NCI-H1436 treated with DMSO at 0.1 percent for 48 hours (cell line): ENCODE results near the gene MRPL54.
"Not testable (repeated sequence)": the region's sequence is repeated elsewhere in the genome, so short reads cannot be mapped to it uniquely, and the experiment has no call there.

Source experiments
- DNase-seq: peaks from one replicate; lab custom pipeline; 2025; lab: John Stamatoyannopoulos, UW

The MRPL54 gene

DNA sequence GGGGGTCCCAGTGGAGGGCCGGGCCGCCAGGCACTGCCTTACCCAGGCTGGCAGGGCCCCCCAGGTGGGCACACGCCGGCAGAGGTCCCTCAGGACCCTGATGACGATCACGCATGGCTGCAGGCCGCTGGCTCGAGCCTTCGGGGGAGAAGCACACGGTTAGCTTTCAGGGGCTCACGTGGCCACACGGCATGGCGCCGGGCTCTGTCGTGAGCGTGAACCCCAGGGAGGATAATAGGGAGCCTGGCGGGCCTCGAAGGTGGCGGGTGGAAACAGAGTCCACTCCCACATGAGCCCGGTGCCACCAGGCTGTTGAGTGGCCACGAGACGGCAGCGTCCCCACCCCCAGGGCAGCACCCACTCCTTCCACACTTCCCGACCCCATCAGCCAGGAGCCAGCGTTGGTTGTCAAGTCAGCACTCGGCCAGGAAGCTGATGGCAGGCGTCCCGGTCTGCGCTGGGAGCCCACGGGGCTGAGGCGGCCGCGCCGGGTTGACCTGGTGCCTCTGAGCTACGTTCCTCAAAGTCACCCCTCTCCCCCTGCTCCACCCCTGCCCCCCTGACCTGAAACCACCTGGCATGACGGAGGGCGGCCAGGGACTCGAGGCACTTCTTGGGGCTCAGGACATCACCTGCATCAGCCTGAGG lies 48.4 kb downstream of the MRPL54 start:
- no peak for DNase-seq

DNA sequence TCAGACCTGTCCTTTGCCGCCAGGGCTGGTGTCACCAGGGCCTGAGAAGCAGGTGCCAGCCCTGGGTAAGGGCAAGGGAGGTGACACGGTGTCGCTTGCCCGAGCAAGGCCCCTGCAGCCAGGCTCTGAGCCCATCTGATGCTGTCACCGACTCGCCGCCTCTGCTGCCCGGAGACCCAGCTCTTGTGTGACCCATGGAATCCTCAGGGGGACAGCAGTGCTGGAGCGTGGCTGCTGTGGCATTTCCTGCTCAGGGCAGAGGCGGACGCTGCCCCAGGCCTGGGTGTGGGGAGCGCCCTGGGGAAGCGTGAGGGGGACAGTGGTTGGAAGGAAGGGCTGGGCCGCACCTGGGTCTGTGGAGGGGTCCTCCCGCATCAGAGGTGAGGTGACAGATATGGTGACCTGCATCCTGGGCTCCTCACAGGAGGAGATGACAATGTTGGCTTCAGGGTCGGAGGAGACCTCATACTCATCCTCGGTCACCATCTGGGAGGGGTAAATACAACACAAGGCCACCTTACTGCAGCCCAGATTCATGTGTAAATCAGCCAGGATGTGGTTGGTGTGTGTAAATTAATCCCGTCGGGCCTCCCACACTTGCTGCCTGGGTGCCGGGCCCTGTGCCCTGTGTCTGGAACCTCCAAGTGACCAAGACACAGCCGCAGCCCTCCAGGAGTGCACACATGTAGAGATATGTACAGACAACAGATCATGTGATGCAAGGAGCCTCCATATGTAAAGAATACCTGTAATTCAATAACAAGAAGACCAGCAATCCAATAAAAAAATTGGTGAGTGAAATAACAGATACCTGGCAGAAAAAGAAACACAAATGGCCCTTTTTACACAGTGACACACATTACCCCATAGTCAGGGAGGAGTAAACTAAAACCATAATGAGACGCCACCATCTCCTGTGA lies 51.3 kb downstream of the MRPL54 start:
- DNase-seq, result no peak

DNA sequence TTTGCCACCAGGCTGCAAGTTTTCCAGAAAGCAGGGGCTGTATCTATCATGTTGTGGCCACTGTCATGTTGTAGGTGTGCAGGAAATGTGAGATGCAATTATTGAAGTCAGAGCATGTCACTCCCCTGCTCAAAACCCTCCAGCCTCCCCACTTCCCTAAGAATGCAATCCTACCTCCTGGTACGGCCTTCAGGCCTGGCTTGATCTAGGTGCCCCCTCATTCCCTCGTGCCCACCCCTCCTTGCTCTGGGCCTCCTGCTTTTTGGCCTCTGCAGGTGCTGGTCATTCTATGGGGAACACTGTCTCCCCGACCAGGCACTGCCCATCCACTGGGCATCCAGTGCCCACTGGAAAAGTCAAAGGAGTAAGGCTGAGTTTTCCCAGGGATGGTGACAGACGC lies 52.2 kb downstream of the MRPL54 start:
- no peak for DNase-seq

DNA sequence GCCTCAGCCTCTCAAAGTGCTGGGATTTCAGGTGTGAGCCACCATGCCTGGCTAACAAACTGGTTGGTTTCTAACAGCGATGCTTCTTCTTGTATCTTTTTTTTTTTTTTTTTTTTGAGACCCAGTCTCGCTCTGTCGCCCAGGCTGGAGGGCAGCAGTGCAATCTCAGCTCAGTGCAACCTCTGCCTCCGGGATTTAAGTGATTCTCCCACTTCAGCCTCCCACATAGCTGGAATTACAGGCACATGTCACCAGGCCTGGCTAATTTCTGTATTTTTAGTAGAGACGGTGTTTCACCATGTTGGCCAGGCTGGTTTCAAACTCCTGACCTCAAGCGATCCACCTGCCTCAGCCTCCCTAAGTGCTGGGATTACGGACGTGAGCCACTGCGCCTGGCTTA lies 53.7 kb downstream of the MRPL54 start:
- not testable (repeated sequence) for DNase-seq

DNA sequence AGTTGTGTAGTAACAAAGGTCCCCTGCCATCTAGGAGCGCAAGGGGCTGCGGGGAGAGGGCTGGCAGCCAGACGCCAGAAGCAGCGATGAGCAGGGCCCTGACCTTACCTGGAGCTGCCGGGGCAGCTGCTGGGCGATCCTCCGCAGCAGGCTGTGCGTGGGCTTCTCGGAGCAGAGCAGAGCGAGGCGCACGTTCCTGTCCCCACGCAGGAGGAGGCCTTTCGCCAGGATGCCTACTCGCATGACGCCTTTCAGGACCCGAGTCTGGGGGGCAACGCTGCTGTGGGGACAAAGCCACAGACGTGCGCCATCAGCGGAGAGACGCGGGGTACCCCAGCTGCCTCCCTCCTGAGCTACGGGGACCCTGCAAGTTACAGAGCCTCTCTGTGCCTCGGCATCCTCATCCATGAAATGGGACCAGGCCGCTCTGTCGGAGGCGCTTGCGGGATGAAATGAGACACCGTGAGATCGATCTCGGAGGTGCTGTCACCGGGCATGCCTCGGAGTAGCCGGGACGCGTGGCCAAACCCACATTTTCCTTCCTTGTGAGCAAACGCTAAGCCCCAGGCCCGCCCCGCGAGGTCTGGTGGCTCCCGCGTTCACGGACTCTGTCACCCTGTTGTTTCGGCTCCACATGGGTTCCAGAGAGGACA lies 54.2 kb downstream of the MRPL54 start:
- no peak for DNase-seq
